SK-N-SH (cell line): ENCODE results near the gene ARHGEF26. TPM values are rescaled to one million over a fixed set of nuclear protein-coding genes. Genes with fewer than 3 reads are reported as not detected.

Experiments
- CTCF ChIA-PET: fragments of 300-600, 350-600 bp; formaldehyde crosslinking; extraction: SDS; loops from one replicate; lab custom pipeline; 2021; lab: Yijun Ruan, JAX
- POLR2A ChIA-PET: fragments of 350-600 bp; sonication (Branson Sonifier 250); formaldehyde crosslinking; extraction: SDS; loops from one replicate; lab custom pipeline; 2020; ENCODE audit warnings: antibody characterized with exemption, inconsistent platforms; lab: Yijun Ruan, JAX
- DNase-seq: peaks from one replicate; pipeline ENCODE4 v3.0.0; 2012
- H2AFZ ChIP-seq: fragments of 200-600 bp; sonication (generic); 2 replicates; pipeline ENCODE4 v1.8.1; 2016; ENCODE audit warnings: antibody characterized with exemption, mild to moderate bottlenecking, low read depth
- H3F3A ChIP-seq: fragments of 200-600 bp; sonication (generic); replicated peaks from 2 replicates; pipeline ENCODE3; 2016; ENCODE audit warnings: antibody characterized with exemption, mild to moderate bottlenecking; ENCODE audit not compliant: insufficient read depth
- H3K27ac ChIP-seq, 2 experiments: fragments of 200-500 bp in 1 of 2; fragments of 200-600 bp in 1 of 2; sonication (Bioruptor generic) in 1 of 2; sonication (generic), shearing (Covaris generic) in 1 of 2; 2 replicates each; pipeline versions ENCODE4 v1.5.1 to v1.6.1; 2014 to 2016; ENCODE audit warnings: low read depth in 2 of 2, inconsistent platforms in 1 of 2, low read length in 1 of 2, mild to moderate bottlenecking in 1 of 2, mixed read lengths in 1 of 2
- H3K27me3 ChIP-seq: fragments of 200-600 bp; sonication (generic), shearing (Covaris generic); 2 replicates; pipeline ENCODE4 v1.6.1; 2016; ENCODE audit warnings: mixed run types; ENCODE audit not compliant: insufficient read depth
- H3K36me3 ChIP-seq, 2 experiments: fragments of 200-500 bp in 1 of 2; fragments of 200-600 bp in 1 of 2; sonication (Bioruptor generic) in 1 of 2; sonication (generic) in 1 of 2; replicated peaks in 1 of 2; 2 replicates each; pipeline versions ENCODE3 to v1.5.1; 2014 to 2016; ENCODE audit warnings: low read length in 1 of 2, mild to moderate bottlenecking in 1 of 2; ENCODE audit not compliant: insufficient read depth in 2 of 2, control insufficient read depth in 1 of 2
- H3K4me1 ChIP-seq, 2 experiments: fragments of 200-500 bp in 1 of 2; fragments of 200-600 bp in 1 of 2; sonication (Bioruptor generic) in 1 of 2; sonication (generic), shearing (Covaris generic) in 1 of 2; 2 replicates each; pipeline versions ENCODE4 v1.5.1 to v1.6.1; 2014 to 2016; ENCODE audit warnings: low read depth in 1 of 2, low read length in 1 of 2, mixed run types in 1 of 2; ENCODE audit not compliant: insufficient read depth in 2 of 2, control insufficient read depth in 1 of 2
- H3K4me2 ChIP-seq: fragments of 200-600 bp; sonication (generic), shearing (Covaris generic); 2 replicates; pipeline ENCODE4 v1.6.1; 2017; ENCODE audit warnings: mixed run types
- H3K4me3 ChIP-seq, 2 experiments: fragments of 200-500 bp in 1 of 2; fragments of 200-600 bp in 1 of 2; sonication (Bioruptor generic) in 1 of 2; sonication (generic), shearing (Covaris generic) in 1 of 2; 2 replicates each; pipeline versions ENCODE4 v1.5.1 to v1.8.1; 2014 to 2016; ENCODE audit warnings: low read depth in 2 of 2, inconsistent platforms in 1 of 2, low read length in 1 of 2, mild to moderate bottlenecking in 1 of 2, mixed read lengths in 1 of 2, moderate library complexity in 1 of 2
- H3K79me2 ChIP-seq: fragments of 200-600 bp; sonication (generic); 2 replicates; pipeline ENCODE4 v1.8.1; 2017; ENCODE audit warnings: mild to moderate bottlenecking; ENCODE audit not compliant: insufficient read depth
- H3K9ac ChIP-seq: fragments of 200-600 bp; sonication (generic); 2 replicates; pipeline ENCODE4 v1.6.1; 2017; ENCODE audit warnings: mixed run types
- H3K9me2 ChIP-seq: fragments of 200-600 bp; sonication (generic); 2 replicates; pipeline ENCODE4 v1.6.1; 2017; ENCODE audit warnings: mixed run types
- H3K9me3 ChIP-seq: fragments of 200-600 bp; sonication (generic); 2 replicates; pipeline ENCODE4 v1.6.1; 2017; ENCODE audit warnings: mixed run types, mild to moderate bottlenecking, moderate library complexity
- H4K20me1 ChIP-seq: fragments of 200-600 bp; sonication (generic); 2 replicates; pipeline ENCODE4 v1.6.1; 2017; ENCODE audit warnings: mild to moderate bottlenecking, mixed run types; ENCODE audit not compliant: insufficient read depth
- ELF1 ChIP-seq: IDR thresholded peaks from 2 replicates; pipeline ENCODE4 v1.4.0; 2012
- EZH2phosphoT487 ChIP-seq: fragments of 200-600 bp; sonication (generic); IDR thresholded peaks from 2 replicates; pipeline ENCODE4 v1.6.1; 2017; ENCODE audit warnings: low read depth, mixed run types, mild to moderate bottlenecking, antibody characterized with exemption, moderate library complexity, borderline replicate concordance
- FOSL2 ChIP-seq: IDR thresholded peaks from 2 replicates; pipeline ENCODE4 v1.4.0; 2012; ENCODE audit warnings: low read depth, mild to moderate bottlenecking, moderate library complexity, borderline replicate concordance
- FOXJ3 ChIP-seq: sonication (generic); formaldehyde crosslinking; IDR thresholded peaks from 2 replicates; pipeline ENCODE4 v1.5.1; 2020; ENCODE audit warnings: mild to moderate bottlenecking, missing genetic modification reagents
- FOXM1 ChIP-seq: IDR thresholded peaks from 2 replicates; pipeline ENCODE4 v1.4.0; 2012; ENCODE audit warnings: low read depth, mild to moderate bottlenecking
- GABPA ChIP-seq: IDR thresholded peaks from 2 replicates; pipeline ENCODE4 v1.4.0; 2012; ENCODE audit warnings: low read depth, mild to moderate bottlenecking
- GATA2 ChIP-seq: sonication (generic); formaldehyde crosslinking; IDR thresholded peaks from 2 replicates; pipeline ENCODE4 v1.5.0; 2020; ENCODE audit warnings: mild to moderate bottlenecking, missing genetic modification reagents
- JUND ChIP-seq: IDR thresholded peaks from 2 replicates; pipeline ENCODE4 v1.4.0; 2012
- RCOR1 ChIP-seq: fragments of 150-350 bp; IDR thresholded peaks from 2 replicates; pipeline ENCODE4 v1.6.1; 2017; ENCODE audit warnings: antibody characterized with exemption, low read length
- TAF1 ChIP-seq: IDR thresholded peaks from 2 replicates; pipeline ENCODE4 v1.6.1; 2012; ENCODE audit warnings: low read depth, mild to moderate bottlenecking, low read length, moderate library complexity, borderline replicate concordance
- TEAD4 ChIP-seq: IDR thresholded peaks from 2 replicates; pipeline ENCODE4 v1.4.0; 2012; ENCODE audit warnings: mild to moderate bottlenecking, borderline replicate concordance; ENCODE audit not compliant: insufficient read depth
- WGBS: methylation state at CpG from one replicate; pipeline ENCODE4 v1.1.6; 2017; ENCODE audit warnings: low lambda C conversion rate; 5-methylcytosine and 5-hydroxymethylcytosine counted together
- polyA plus RNA-seq, 3 experiments: library from polyadenylated mRNA; depleted of rRNA; stranded (reverse); fragments of >200 nt; gene quantifications; 2 replicates each; pipeline ENCODE4 v1.2.3, GENCODE V29; 2012
- TF ChIP-seq, protein P1 (sequence below): IDR thresholded peaks from 2 replicates; pipeline ENCODE4; 2012
- TF ChIP-seq, protein P2 (sequence below): IDR thresholded peaks from 2 replicates; pipeline ENCODE4 v1.4.0; 2012; ENCODE audit warnings: low read depth
- TF ChIP-seq, protein P3 (sequence below): IDR thresholded peaks from 2 replicates; pipeline ENCODE4 v1.4.0; 2012; ENCODE audit warnings: low read depth, borderline replicate concordance
- TF ChIP-seq, protein P4 (sequence below): fragments of 150-350 bp; IDR thresholded peaks from 2 replicates; pipeline ENCODE4 v1.6.1; 2017; ENCODE audit warnings: antibody characterized with exemption, low read length, low read depth, borderline replicate concordance

Gene ARHGEF26
- polyA plus RNA-seq, 1 of the 3 experiments (the other 2 are of a cell fraction): 1.2 TPM

DNA sequence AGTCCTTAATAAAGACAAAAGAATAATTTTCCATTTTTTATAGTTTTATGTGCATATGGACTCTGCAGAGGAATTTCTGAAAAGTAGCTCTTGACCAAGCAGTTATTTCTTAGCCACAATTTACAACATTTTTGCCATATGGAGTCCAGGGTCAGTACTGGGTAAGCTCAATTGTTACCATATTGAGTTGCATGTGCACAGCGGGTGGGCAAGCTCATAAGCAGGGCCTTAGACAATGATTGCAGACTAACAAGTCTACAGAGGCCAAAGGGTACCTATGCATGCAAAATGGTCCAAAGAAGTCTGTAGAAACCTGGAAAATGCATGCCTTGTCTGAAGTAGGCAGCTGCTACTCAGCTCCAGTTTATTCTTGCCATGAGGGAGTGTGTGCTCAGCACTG, 19.0 kb upstream of the ARHGEF26 start:
- TF ChIP-seq FOSL2 (no peak), ELF1 (no peak), JUND (no peak), TEAD4 (no peak), FOXJ3 (CRISPR knock-in tag) (no peak)
- TF ChIP-seq, protein P1, sequence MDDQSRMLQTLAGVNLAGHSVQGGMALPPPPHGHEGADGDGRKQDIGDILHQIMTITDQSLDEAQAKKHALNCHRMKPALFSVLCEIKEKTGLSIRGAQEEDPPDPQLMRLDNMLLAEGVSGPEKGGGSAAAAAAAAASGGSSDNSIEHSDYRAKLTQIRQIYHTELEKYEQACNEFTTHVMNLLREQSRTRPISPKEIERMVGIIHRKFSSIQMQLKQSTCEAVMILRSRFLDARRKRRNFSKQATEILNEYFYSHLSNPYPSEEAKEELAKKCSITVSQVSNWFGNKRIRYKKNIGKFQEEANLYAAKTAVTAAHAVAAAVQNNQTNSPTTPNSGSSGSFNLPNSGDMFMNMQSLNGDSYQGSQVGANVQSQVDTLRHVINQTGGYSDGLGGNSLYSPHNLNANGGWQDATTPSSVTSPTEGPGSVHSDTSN: no peak
- TF ChIP-seq, protein P2, sequence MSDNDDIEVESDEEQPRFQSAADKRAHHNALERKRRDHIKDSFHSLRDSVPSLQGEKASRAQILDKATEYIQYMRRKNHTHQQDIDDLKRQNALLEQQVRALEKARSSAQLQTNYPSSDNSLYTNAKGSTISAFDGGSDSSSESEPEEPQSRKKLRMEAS: no peak
- H4K20me1 ChIP-seq: no peaks in the 10 kb centered on the region
- H3K9me3 ChIP-seq: no peaks in the 10 kb centered on the region
- CTCF ChIA-PET: interaction anchor here (0.9 to 1.0 kb wide), 3 partner anchors 138 to 151 kb away, joined by 3 to 5 read pairs (median 3); no protein-coding TSS in a partner anchor
- POLR2A ChIA-PET: no interaction called here
- peaks cover 0 to 6% of the 10 kb centered on the region in 2 experiments; a peak in 1 of 4 replicates for H3K4me1 ChIP-seq
- no peaks in the 10 kb centered on the region for H3K36me3 ChIP-seq
- H3K4me3 ChIP-seq: no peak overlapping the region
- no peak overlapping the region for H3K4me2 ChIP-seq
- no peak overlapping the region for H3K27ac ChIP-seq
- DNase-seq: no peak
- no peaks in the 10 kb centered on the region for H3K27me3 ChIP-seq
- no peaks in the 10 kb centered on the region for H3K9me2 ChIP-seq
- no peaks in the 10 kb centered on the region for H3K79me2 ChIP-seq
- WGBS: 91% methylated on average over 1 of the region's 1 CpG
- no peaks in the 10 kb centered on the region for H3F3A ChIP-seq
- H2AFZ ChIP-seq: no peak overlapping the region
- H3K9ac ChIP-seq: no peak overlapping the region

DNA sequence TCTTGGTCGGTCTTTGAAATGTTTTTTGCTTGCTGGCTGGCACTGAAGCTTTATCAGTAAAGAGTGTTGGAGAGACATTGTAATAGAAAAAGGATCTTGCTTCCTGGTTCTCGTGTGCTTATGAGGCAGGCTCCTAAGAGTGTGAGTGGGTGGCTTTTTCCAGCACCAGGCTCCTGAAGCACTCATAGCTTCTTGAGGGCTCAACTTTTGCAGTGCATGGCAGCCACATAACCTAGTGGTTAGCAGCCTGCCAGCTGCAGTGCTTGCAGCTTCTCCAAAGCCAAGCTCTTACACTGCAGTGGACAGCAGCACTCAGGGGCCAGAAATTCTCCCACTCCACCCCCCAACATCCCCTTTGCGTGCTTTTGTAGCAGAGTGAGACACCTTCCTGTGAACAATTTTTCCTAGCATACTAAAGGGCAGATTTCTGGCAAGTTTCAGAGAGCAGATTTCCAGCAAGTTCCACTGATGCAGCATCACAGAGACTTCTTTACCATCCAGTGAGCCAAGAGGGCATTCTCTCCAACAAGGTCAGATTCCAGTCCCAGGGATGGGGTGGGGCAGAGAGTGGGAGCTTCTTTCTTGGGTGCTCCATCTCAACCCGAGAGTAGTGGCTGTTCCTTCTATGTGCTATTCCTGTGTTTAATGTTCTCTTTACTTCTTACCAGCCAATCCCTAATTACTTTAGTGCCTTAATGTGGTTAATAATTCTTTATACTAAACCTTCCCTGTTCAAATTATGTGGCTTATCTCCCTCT, 15.8 kb upstream of the ARHGEF26 start:
- no peak overlapping the region for H3K9ac ChIP-seq
- no peaks in the 10 kb centered on the region for H3K36me3 ChIP-seq
- H2AFZ ChIP-seq: no peak overlapping the region
- WGBS: 73% methylated on average over 4 of the region's 4 CpGs
- no peak overlapping the region for H3K4me2 ChIP-seq
- DNase-seq: no peak
- ChIA-PET CTCF (interaction anchor here (0.6 kb wide), 1 partner anchor 147 kb away, joined by 3 read pairs; no protein-coding TSS in a partner anchor), POLR2A (no interaction called here)
- peaks cover 0 to 6% of the 10 kb centered on the region in 2 experiments; a peak in 1 of 4 replicates for H3K4me1 ChIP-seq
- H3K9me3 ChIP-seq: no peaks in the 10 kb centered on the region
- no peak overlapping the region for H3K4me3 ChIP-seq
- H3F3A ChIP-seq: no peaks in the 10 kb centered on the region
- H3K79me2 ChIP-seq: no peaks in the 10 kb centered on the region
- TF ChIP-seq FOXM1: no peak
- TF ChIP-seq, all 33 proteins: peak for 0
- Histone ChIP-seq H4K20me1 (no peaks in the 10 kb centered on the region), H3K27me3 (no peaks in the 10 kb centered on the region), H3K9me2 (no peaks in the 10 kb centered on the region), H3K27ac (no peak overlapping the region)

DNA sequence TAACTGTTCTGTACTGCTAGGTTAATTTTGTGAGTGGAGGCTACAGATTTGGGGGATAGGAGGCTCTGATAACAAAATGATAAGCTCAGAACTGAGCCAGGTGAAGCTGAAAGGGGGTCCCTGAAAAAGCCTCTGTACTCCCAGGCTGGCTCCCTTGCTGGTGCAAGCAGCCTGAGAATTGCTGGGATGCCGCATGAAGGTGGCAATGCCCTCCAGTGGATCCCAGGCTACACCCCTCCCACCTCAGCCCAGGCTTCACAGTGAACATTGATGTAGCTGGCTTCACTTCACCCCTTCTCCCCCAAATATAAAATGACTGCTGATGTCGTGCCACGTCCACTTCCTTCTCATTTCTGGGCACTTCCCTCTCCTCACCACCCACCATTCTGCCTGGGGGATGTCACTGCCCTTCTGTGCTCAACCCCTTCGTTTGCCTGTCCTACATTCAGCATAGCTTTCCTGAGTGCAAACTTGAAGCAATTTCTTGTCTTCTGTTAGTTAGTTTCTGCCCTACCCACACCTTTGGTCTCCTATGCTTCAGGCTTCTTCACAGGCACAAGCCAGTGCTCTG, 9.7 kb upstream of the ARHGEF26 start:
- Histone ChIP-seq H3K4me2 (no peak overlapping the region), H3K27me3 (no peaks in the 10 kb centered on the region), H3K79me2 (no peaks in the 10 kb centered on the region), H3K27ac (no peak overlapping the region), H3F3A (no peaks in the 10 kb centered on the region), H3K36me3 (no peaks in the 10 kb centered on the region), H3K4me1 (peaks cover 0 to 2% of the 10 kb centered on the region in 2 experiments; a peak in 1 of 4 replicates), H3K9ac (no peak overlapping the region), H4K20me1 (no peaks in the 10 kb centered on the region), H2AFZ (no peak overlapping the region), H3K9me3 (no peaks in the 10 kb centered on the region), H3K9me2 (no peaks in the 10 kb centered on the region), H3K4me3 (no peak overlapping the region)
- TF ChIP-seq EZH2phosphoT487 (no peak), JUND (no peak), GATA2 (CRISPR knock-in tag) (no peak), FOSL2 (no peak), GABPA (no peak), RCOR1 (no peak), TAF1 (no peak)
- TF ChIP-seq, protein P3, sequence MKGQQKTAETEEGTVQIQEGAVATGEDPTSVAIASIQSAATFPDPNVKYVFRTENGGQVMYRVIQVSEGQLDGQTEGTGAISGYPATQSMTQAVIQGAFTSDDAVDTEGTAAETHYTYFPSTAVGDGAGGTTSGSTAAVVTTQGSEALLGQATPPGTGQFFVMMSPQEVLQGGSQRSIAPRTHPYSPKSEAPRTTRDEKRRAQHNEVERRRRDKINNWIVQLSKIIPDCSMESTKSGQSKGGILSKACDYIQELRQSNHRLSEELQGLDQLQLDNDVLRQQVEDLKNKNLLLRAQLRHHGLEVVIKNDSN: no peak
- TF ChIP-seq, protein P4, sequence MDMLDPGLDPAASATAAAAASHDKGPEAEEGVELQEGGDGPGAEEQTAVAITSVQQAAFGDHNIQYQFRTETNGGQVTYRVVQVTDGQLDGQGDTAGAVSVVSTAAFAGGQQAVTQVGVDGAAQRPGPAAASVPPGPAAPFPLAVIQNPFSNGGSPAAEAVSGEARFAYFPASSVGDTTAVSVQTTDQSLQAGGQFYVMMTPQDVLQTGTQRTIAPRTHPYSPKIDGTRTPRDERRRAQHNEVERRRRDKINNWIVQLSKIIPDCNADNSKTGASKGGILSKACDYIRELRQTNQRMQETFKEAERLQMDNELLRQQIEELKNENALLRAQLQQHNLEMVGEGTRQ: no peak
- TF ChIP-seq, protein P2: no peak
- ChIA-PET CTCF (interaction anchor here (2.1 kb wide), 1 partner anchor 141 kb away, joined by 5 read pairs; no protein-coding TSS in a partner anchor), POLR2A (no interaction called here)
- WGBS: 73% methylated on average over 4 of the region's 4 CpGs
- DNase-seq: no peak
